Measurements from ENCODE around the gene SEMA7A. TPM values are rescaled to one million over a fixed set of nuclear protein-coding genes. Genes with fewer than 3 reads are reported as not detected.

SEMA7A gene
- total and polyA plus RNA-seq, 3 donors from 2014 or later = 80.7 to 220 (median 217) TPM

DNA sequence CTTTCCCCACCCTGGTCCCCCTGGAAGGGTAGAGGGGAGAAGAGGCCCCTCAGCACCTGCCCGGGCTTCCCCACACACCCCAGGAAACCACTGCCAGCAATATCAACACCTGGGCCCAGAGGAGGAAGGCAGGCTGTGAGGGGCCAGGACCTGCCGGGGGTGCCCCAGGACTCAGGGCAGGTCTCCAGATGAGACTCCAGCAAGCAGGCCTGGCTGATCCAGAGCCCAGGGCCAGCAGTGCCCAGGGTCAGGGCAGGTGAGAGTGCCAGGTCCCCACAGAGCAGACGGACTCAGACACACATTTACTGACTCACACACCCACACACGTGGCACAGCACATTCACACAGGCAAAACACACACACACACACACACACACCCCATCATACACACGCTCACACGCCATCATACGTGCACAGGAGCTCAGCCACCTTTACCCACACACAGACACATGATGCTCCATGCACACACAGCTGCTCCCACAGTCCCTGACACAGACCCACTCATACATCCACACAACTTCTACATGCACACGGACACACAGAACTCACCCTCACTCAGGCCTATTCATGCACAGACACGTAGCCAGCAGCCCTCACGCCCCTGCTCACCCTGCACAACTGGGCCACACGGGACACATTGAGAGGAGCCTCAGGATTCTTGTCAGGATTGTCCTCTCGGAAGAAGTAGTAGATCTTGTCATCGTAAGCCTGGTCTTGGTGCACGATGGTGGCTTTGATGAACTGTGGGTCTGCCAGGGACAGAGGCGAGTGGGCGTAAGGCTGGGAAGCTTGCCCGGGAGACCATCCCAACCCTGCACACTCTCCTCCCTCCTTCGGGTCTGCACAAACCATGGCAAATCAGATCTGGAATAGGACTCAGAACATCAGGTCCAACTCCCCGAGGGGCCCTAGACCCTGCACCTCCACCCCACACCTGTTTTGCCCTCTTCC is 17.5 kb downstream of the SEMA7A start:
- WGBS, 2 donors = 69 to 71% methylated on average over 17 to 19 of the region's 19 CpGs
- TF ChIP-seq, protein P1, sequence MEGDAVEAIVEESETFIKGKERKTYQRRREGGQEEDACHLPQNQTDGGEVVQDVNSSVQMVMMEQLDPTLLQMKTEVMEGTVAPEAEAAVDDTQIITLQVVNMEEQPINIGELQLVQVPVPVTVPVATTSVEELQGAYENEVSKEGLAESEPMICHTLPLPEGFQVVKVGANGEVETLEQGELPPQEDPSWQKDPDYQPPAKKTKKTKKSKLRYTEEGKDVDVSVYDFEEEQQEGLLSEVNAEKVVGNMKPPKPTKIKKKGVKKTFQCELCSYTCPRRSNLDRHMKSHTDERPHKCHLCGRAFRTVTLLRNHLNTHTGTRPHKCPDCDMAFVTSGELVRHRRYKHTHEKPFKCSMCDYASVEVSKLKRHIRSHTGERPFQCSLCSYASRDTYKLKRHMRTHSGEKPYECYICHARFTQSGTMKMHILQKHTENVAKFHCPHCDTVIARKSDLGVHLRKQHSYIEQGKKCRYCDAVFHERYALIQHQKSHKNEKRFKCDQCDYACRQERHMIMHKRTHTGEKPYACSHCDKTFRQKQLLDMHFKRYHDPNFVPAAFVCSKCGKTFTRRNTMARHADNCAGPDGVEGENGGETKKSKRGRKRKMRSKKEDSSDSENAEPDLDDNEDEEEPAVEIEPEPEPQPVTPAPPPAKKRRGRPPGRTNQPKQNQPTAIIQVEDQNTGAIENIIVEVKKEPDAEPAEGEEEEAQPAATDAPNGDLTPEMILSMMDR (IDR thresholded peaks at IDR 0.05) = no peak
- no peak for TF ChIP-seq POLR2A (IDR thresholded peaks at IDR 0.05)
- Histone ChIP-seq H3K27ac (no peak overlapping the region), H3K36me3 (ENCODE audit: low read depth, missing control alignments) (no peaks in the 10 kb centered on the region), H3K4me3 (peak overlapping the region in 1 of 2 donors; percentile 23), H3K9me3 (no peaks in the 10 kb centered on the region), H3K27me3 (no peaks in the 10 kb centered on the region), H3K4me1 (peaks cover 70% of the 10 kb centered on the region)
- intact Hi-C loops (cut with DNase I; ENCODE audit: low total_unique reads) = no loop called here
- no peak for DNase-seq

DNA sequence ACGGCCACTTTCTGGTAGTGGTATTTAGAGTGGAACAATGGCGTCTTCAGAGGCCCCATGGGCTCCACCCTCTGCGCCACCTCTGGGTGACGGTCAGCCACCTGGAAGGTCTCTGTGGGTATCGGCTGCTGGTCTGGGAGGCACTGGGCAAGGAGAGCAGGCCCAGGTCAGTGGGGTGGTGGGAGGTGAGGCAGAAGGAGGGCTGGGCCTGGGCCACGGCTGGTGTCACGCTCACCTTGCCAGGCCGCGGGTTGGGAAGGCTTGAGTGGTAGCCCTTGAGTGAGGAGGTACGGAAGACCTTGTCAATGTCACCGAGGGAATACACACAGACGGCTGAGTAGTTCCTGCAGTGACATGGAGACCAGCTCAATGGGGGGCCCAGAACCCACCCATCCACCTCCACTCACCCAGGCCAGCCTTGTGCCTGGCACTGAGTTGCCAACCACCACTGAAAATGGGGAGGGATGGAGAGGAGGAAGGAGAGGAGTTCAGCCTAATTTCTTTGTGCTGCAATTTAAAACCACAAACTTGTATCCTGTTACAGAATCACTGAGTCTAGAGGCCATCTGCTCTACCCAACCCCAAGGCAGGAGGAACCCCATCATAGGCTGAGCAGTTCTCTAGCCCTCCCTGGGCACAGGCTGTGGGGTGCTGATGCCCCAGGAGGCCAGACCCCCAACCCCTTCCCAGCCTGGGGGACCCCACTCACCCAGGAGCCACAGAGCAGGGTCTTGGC is 19.0 kb downstream of the SEMA7A start:
- Histone ChIP-seq H3K4me3 (no peak overlapping the region), H3K27ac (no peak overlapping the region), H3K36me3 (ENCODE audit: low read depth, missing control alignments) (no peaks in the 10 kb centered on the region), H3K27me3 (no peaks in the 10 kb centered on the region), H3K9me3 (no peaks in the 10 kb centered on the region), H3K4me1 (peaks cover 55% of the 10 kb centered on the region)
- TF ChIP-seq, protein P1 (IDR thresholded peaks at IDR 0.05) = no peak
- no peak for TF ChIP-seq POLR2A (IDR thresholded peaks at IDR 0.05)
- intact Hi-C loops (cut with DNase I; ENCODE audit: low total_unique reads) = no loop called here
- 95 to 98% methylated on average over 8 to 12 of the region's 12 CpGs for WGBS, 2 donors
- DNase-seq = no peak

DNA sequence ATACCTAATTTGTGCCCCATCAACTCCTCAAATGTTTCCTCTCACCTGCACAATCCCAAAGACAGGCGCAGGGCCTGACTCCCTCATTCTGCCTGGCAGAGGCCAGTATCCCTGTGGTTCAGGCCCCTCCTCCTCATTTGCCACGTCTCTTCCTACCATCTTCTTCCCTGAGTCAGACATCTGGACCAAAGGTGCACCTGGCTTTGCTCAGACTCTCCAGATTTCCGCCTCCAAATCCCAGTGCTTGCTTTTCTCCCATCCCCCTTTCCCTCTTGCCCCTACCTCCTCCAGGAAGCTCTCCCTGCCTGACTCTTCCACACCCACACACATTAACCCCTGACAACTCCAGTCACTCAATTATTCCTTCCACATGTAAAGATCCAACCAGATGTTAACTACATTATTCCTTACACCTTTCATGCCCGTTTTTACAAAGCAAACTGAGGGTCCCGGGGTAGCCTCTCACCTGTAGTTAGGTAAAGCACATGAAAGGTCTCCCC is 19.6 kb downstream of the SEMA7A start:
- H3K36me3 ChIP-seq (ENCODE audit: low read depth, missing control alignments) = no peaks in the 10 kb centered on the region
- 83 to 86% methylated on average over 5 of the region's 5 CpGs for WGBS, 2 donors
- no peak for DNase-seq
- no peaks in the 10 kb centered on the region for H3K9me3 ChIP-seq
- no peak overlapping the region for H3K27ac ChIP-seq
- no peaks in the 10 kb centered on the region for H3K27me3 ChIP-seq
- TF ChIP-seq, protein P1 (IDR thresholded peaks at IDR 0.05) = no peak
- TF ChIP-seq POLR2A (IDR thresholded peaks at IDR 0.05) = no peak
- H3K4me1 ChIP-seq = peaks cover 49% of the 10 kb centered on the region
- H3K4me3 ChIP-seq = no peak overlapping the region
- intact Hi-C loops (cut with DNase I; ENCODE audit: low total_unique reads) = no loop called here

DNA sequence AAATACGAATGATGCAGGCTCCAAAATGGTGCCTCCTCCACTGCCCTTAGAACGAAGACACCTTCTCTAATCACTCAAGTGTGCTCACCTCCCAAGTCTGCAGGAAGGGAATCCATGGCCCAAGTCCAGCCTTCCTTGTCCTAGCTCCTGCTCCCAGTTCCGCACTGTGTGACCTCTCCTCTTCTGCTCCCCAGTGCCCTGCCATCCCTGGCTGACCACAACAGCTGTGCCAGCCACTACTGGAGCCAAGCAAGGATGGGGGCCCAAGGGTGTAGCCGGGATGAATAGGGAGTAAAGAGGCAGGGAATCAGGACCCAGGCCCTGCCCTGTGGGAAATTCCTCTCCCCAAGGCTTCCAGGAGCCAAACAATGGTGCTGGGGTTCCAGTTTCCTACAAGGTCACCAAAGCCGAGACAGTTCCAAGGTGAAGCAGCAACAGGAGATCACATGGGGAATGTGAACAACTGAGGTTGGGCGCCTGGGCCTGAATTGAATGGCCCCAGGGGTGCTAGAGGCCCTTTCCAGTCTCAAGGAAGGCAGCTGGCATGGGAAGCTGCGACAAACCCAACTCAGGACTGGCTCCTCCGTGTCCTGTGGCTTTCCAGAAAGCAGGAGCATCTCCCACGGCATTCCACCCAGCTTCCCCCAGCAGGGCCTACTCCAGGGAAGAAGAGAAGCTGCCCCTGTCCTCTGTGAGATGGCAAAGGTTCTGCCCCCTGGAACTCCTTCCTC is 20.2 kb downstream of the SEMA7A start:
- H3K27ac ChIP-seq = no peak overlapping the region
- TF ChIP-seq, protein P1 (IDR thresholded peaks at IDR 0.05) = no peak
- TF ChIP-seq POLR2A (IDR thresholded peaks at IDR 0.05) = no peak
- no peaks in the 10 kb centered on the region for H3K27me3 ChIP-seq
- no peak overlapping the region for H3K4me3 ChIP-seq
- DNase-seq = no peak
- no peaks in the 10 kb centered on the region for H3K9me3 ChIP-seq
- 73 to 79% methylated on average over 6 to 9 of the region's 9 CpGs for WGBS, 2 donors
- H3K36me3 ChIP-seq (ENCODE audit: low read depth, missing control alignments) = no peaks in the 10 kb centered on the region
- H3K4me1 ChIP-seq = peaks cover 46% of the 10 kb centered on the region
- intact Hi-C loops (cut with DNase I; ENCODE audit: low total_unique reads) = no loop called here
